MCF 10A (cell line): ENCODE data around the gene LINC01488. TPM values are rescaled to one million over a fixed set of nuclear protein-coding genes. Genes with fewer than 3 reads are reported as not detected.

Source experiments
- BruUV-seq: library from RNA; stranded (reverse); fragments of 400-500 nt; replicated peaks from 2 replicates; lab custom pipeline; 2021; lab: Mats Ljungman, UMichigan
- CTCF ChIA-PET: fragments of 300-600 bp; sonication (Branson Sonifier 250); formaldehyde crosslinking; extraction: SDS; loops from one replicate; lab custom pipeline; 2021; ENCODE audit warnings: antibody characterized with exemption, inconsistent platforms; lab: Yijun Ruan, JAX
- POLR2A ChIA-PET: fragments of 300-600, 350-650 bp; sonication (Branson Sonifier 250); formaldehyde crosslinking; extraction: SDS; loops from one replicate; lab custom pipeline; 2020; ENCODE audit warnings: antibody characterized with exemption, inconsistent platforms; lab: Yijun Ruan, JAX
- DNase-seq: peaks from one replicate; pipeline ENCODE4 v3.0.0-alpha.2; 2018; ENCODE audit not compliant: unreplicated experiment
- H3K27ac Mint-ChIP-seq: one replicate; pipeline ENCODE4 v1.8.0; 2022; ENCODE audit warnings: mild to moderate bottlenecking, low read depth, mixed read lengths; ENCODE audit not compliant: unreplicated experiment
- H3K27me3 Mint-ChIP-seq: one replicate; pipeline ENCODE4 v1.8.0; 2022; ENCODE audit warnings: mixed read lengths; ENCODE audit not compliant: insufficient read depth, unreplicated experiment
- H3K36me3 Mint-ChIP-seq: one replicate; pipeline ENCODE4 v1.8.0; 2022; ENCODE audit warnings: mild to moderate bottlenecking, moderate library complexity, mixed read lengths; ENCODE audit not compliant: insufficient read depth, unreplicated experiment
- H3K4me1 Mint-ChIP-seq: one replicate; pipeline ENCODE4 v1.8.0; 2022; ENCODE audit warnings: mixed read lengths; ENCODE audit not compliant: insufficient read depth, unreplicated experiment
- H3K4me3 Mint-ChIP-seq: one replicate; pipeline ENCODE4 v1.8.0; 2022; ENCODE audit warnings: mild to moderate bottlenecking, moderate library complexity, mixed read lengths; ENCODE audit not compliant: unreplicated experiment
- H3K9me3 Mint-ChIP-seq: one replicate; pipeline ENCODE4 v1.8.0; 2022; ENCODE audit warnings: mixed read lengths; ENCODE audit not compliant: unreplicated experiment
- intact Hi-C: fragments of 100-400 bp; cut with micrococcal nuclease; formaldehyde crosslinking; loops from 2 replicates; pipeline ENCODE4 v1.14.1; 2022
- total RNA-seq: library from RNA; stranded (reverse); gene quantifications from 2 replicates; pipeline ENCODE4 v1.2.3, GENCODE V29; 2022
- TF ChIP-seq, protein P1 (sequence below): fragments of 200-600 bp; IDR thresholded peaks from one replicate; pipeline ENCODE4 v1.8.0; 2022; ENCODE audit warnings: antibody characterized with exemption, mild to moderate bottlenecking; ENCODE audit not compliant: unreplicated experiment

Gene LINC01488
- total RNA-seq, 1 experiment from 2014 or later, result not detected

DNA sequence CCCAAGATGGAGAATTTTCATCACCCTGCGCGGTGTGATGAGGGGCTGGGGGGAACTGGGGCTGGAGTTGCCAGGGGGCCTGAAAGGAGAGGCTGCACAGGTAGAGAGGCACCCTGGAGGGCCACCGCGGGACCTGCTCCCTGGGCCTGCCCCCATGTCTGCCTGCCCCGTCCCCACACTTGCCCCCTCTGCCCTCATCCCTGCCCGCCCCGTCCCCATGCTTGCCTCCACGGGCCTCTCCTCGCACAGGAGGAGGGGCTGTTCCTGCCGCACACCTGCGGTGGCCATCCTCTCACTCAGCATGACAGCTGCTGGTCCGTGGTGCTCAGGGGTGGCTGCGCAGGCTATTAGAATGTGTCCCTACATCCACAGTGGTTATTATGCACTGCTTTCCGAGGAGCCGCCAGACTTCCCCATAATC is 43.5 kb downstream of the LINC01488 start:
- H3K27me3 Mint-ChIP-seq, result peaks cover 7% of the 10 kb centered on the region
- TF ChIP-seq, protein P1, sequence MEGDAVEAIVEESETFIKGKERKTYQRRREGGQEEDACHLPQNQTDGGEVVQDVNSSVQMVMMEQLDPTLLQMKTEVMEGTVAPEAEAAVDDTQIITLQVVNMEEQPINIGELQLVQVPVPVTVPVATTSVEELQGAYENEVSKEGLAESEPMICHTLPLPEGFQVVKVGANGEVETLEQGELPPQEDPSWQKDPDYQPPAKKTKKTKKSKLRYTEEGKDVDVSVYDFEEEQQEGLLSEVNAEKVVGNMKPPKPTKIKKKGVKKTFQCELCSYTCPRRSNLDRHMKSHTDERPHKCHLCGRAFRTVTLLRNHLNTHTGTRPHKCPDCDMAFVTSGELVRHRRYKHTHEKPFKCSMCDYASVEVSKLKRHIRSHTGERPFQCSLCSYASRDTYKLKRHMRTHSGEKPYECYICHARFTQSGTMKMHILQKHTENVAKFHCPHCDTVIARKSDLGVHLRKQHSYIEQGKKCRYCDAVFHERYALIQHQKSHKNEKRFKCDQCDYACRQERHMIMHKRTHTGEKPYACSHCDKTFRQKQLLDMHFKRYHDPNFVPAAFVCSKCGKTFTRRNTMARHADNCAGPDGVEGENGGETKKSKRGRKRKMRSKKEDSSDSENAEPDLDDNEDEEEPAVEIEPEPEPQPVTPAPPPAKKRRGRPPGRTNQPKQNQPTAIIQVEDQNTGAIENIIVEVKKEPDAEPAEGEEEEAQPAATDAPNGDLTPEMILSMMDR, result no peak
- no peak for DNase-seq
- peaks cover 15% of the 10 kb centered on the region for H3K4me1 Mint-ChIP-seq
- no peaks in the 10 kb centered on the region for H3K36me3 Mint-ChIP-seq
- ChIA-PET CTCF (no interaction called here), POLR2A (no interaction called here)
- H3K27ac Mint-ChIP-seq, result no peak overlapping the region
- peak overlapping the region; percentile 28 for H3K4me3 Mint-ChIP-seq
- intact Hi-C loops, result no loop called here
- no peaks in the 10 kb centered on the region for H3K9me3 Mint-ChIP-seq
- BruUV-seq, result no TSS peak

DNA sequence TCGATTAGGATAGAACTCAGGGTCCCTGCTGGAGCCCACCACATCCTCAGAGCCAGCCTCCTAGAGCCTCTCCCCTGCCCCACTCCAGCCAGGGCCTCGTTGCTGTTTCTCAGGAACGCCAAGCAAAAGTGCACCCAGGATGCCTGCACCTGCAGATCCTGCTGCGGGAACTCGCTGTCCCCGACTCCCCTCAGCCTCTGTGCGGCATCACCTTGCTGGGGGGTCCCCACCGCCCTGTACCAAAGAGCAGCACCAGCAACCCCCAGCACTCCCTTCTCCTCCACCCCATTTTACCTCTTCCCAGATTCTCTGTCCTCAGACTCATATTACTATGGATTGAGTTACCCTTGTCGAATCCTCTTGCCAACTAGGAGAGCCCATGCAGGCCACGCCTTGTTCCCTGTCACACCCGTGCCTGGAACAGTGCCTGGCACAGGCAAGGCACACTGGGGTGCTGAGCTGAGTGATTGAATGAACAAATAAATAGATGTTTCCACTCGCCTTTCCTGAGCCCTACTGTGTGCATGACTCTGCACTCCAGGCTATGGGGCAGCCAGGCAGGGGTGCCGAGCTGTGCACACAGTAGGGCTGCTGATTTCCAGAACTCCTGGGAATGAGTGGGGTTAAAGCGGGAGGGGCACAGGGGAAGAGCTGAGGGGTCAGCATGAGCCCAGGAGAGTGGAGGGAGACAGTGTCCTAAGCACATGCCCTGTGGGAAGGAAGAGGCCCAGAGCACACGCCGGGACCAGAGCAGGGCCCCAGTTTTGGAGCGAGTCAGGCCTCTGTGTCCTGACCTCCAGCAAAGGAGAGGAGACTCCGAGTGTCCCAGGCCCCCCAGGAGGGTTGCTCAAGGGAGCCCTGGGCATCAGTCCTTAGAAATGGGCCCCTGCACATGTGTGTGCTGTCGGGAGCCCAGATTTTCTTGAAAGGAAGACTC is 44.3 kb downstream of the LINC01488 start:
- no peaks in the 10 kb centered on the region for H3K36me3 Mint-ChIP-seq
- H3K27me3 Mint-ChIP-seq, result peaks cover 15% of the 10 kb centered on the region
- no peak overlapping the region for H3K27ac Mint-ChIP-seq
- H3K4me1 Mint-ChIP-seq, result peaks cover 15% of the 10 kb centered on the region
- BruUV-seq, result no TSS peak
- H3K9me3 Mint-ChIP-seq, result no peaks in the 10 kb centered on the region
- DNase-seq, result peak; percentile 23
- intact Hi-C loops, result no loop called here
- TF ChIP-seq, protein P1, result no peak
- H3K4me3 Mint-ChIP-seq, result no peak overlapping the region
- CTCF ChIA-PET, result interaction anchor here (0.6 kb wide), 2 partner anchors 116 to 176 kb away, joined by 4 read pairs; no protein-coding TSS in a partner anchor
- POLR2A ChIA-PET, result no interaction called here

DNA sequence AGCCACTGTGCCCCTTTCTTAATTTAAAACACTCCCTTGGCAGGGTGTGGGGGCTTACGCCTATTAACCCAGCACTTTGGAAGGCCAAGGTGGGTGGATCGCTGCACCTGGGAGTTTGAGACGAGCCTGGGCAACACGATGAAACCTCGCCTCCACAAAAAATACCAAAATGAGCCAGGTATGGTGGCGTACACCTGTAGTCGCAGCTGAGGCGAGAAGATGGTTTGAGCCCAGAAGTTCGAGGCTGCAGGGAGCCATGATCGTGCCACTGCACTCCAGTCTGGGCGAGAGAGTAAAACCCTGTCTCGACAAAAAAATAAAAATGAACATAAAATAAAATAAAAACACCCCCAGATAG is 45.0 kb downstream of the LINC01488 start:
- H3K9me3 Mint-ChIP-seq, result no peaks in the 10 kb centered on the region
- intact Hi-C loops, result no loop called here
- ChIA-PET CTCF (interaction anchor here (0.6 kb wide), 2 partner anchors 116 to 177 kb away, joined by 4 read pairs; no protein-coding TSS in a partner anchor), POLR2A (interaction anchor here (0.7 kb wide), 1 partner anchor 403 kb away, joined by 4 read pairs; no protein-coding TSS in a partner anchor)
- DNase-seq, result no peak
- TF ChIP-seq, protein P1, result no peak
- no peak overlapping the region for H3K27ac Mint-ChIP-seq
- no TSS peak for BruUV-seq
- peaks cover 22% of the 10 kb centered on the region for H3K27me3 Mint-ChIP-seq
- no peaks in the 10 kb centered on the region for H3K36me3 Mint-ChIP-seq
- H3K4me1 Mint-ChIP-seq, result peaks cover 15% of the 10 kb centered on the region
- no peak overlapping the region for H3K4me3 Mint-ChIP-seq

DNA sequence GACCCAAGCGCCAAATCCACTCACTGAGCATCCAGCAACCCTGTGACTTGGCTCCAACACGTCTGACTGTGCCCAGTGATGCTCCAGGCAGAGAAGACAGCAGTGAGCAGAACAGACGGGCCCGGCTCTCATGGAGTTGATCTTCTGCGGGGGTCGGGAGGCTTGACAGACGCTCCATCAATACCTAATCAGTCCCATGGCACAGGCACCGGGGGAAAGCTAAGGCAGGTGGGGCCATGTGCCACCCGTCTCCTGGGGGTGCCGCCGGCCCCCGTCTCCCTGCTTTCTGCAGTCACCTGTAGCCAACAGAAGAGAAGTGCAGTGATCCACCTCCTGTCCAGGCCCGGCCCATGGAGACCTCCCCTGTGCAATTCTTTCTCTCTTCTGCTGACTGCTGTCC is 47.5 kb downstream of the LINC01488 start:
- no peak overlapping the region for H3K4me3 Mint-ChIP-seq
- H3K9me3 Mint-ChIP-seq, result no peaks in the 10 kb centered on the region
- TF ChIP-seq, protein P1, result no peak
- intact Hi-C loops, result no loop called here
- no peak for DNase-seq
- BruUV-seq, result no TSS peak
- peaks cover 23% of the 10 kb centered on the region for H3K27me3 Mint-ChIP-seq
- POLR2A ChIA-PET, result interaction anchor here (0.7 kb wide), 1 partner anchor 366 kb away, joined by 4 read pairs; no protein-coding TSS in a partner anchor
- H3K4me1 Mint-ChIP-seq, result peaks cover 15% of the 10 kb centered on the region
- H3K27ac Mint-ChIP-seq, result no peak overlapping the region
- CTCF ChIA-PET, result interaction anchor here (0.6 to 0.7 kb wide), 2 partner anchors 397 to 1669 kb away, joined by 3 read pairs; no protein-coding TSS in a partner anchor
- no peaks in the 10 kb centered on the region for H3K36me3 Mint-ChIP-seq
